GM12892 (cell line): Measurements from ENCODE around the gene CYTH3.
"Not testable (repeated sequence)": the region's sequence is repeated elsewhere in the genome, so short reads cannot be mapped to it uniquely, and the experiment has no call there.

Experiments
- DNase-seq: peaks from one replicate; pipeline ENCODE4 v3.0.0; 2011; ENCODE audit not compliant: insufficient read length
- FAIRE-seq: peaks from 2 replicates; lab custom pipeline; 2011; peaks lifted over from hg19 to GRCh38; lab: Jason Lieb, UNC
- POLR2A ChIP-seq: IDR thresholded peaks from 2 replicates; pipeline ENCODE4 v1.6.1; 2011; ENCODE audit warnings: low read depth, low read length, control low read depth
- POLR2AphosphoS5 ChIP-seq: IDR thresholded peaks from 2 replicates; pipeline ENCODE4 v1.6.1; 2011; ENCODE audit warnings: low read depth, low read length, control low read depth
- TAF1 ChIP-seq: IDR thresholded peaks from 2 replicates; pipeline ENCODE4 v1.6.1; 2011; ENCODE audit warnings: low read depth, mild to moderate bottlenecking, control low read depth, low read length, borderline replicate concordance

The CYTH3 gene

DNA sequence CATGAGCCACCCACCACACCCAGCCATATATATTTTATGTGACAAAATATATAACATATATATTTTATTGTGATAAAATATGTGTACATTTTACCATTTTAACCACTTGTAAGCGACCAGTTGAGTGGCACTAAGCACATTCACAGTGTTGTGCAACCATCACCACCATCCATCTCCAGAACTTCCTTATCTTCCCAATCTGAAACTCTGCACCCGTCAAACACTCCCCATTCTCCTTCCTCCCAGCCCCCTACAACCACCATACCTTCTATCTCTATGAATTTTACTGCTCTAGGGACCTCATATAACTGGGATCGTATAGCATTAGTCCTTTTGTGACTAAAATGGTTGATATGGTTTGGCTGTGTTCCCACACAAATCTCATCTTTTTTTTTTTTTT is 20.8 kb upstream of the CYTH3 start:
- FAIRE-seq: no peak
- TF ChIP-seq POLR2A: no peak
- no peak for DNase-seq

DNA sequence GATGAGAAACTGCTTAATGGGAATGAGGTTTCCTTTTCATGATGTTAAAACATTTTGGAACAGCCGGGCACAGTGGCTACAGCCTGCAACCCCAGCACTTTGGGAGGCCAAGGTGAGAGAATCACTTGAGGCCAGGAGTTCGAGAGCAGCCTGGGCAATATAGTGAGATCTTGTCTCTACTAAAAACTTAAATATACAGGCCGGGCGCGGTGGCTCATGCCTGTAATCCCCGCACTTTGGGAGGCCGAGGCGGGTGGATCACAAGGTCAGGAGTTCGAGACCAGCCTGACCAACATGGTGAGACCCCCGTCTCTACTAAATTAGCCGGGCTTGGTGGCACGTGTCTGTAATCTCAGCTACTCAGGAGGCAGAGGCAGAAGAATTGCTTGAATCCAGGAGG is 19.5 kb upstream of the CYTH3 start:
- not testable (repeated sequence) for FAIRE-seq, DNase-seq

DNA sequence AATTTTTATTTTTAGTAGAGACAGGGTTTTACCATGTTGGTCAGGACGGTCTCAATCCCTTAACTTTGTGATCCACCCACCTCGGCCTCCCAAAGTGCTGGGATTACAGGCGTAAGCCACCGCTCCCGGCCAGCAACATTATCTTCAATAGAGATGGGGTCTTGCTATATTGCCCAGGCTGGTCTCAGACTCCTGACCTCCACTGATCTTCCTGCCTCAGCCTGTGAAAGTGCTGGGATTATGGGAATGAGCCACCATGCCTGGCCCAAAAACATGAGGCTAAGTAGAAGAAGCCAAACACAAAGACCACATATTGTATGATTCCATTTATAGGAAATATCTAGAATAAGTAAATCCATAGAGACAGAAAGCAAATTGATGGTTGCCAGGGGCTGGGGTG is 19.1 kb upstream of the CYTH3 start:
- TF ChIP-seq TAF1 (no peak), POLR2AphosphoS5 (no peak), POLR2A (no peak)
- no peak for DNase-seq
- no peak for FAIRE-seq

DNA sequence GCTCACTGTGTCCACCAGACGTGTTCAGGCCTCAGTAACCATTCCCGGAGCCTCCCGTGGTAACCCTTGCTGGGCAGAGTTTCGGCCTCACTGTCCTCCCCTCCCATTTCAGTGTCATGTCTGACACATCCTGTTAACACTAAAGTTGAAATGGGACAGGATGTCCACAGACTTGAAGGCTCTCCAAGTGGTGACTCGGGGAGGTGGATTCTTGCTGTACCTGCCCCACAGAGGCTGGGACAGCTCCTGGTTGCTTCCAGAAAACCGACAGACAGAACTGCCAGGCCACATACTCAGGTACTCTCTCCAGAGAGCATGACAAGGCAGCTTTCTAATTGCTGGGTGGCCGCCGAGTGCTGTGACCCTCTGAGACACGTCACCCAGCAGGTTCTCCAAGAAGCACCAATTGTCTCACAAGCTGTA is 17.9 kb upstream of the CYTH3 start:
- DNase-seq (no peak), FAIRE-seq (no peak)
- no peak for TF ChIP-seq POLR2AphosphoS5
- no peak for TF ChIP-seq TAF1
- TF ChIP-seq POLR2A: no peak

DNA sequence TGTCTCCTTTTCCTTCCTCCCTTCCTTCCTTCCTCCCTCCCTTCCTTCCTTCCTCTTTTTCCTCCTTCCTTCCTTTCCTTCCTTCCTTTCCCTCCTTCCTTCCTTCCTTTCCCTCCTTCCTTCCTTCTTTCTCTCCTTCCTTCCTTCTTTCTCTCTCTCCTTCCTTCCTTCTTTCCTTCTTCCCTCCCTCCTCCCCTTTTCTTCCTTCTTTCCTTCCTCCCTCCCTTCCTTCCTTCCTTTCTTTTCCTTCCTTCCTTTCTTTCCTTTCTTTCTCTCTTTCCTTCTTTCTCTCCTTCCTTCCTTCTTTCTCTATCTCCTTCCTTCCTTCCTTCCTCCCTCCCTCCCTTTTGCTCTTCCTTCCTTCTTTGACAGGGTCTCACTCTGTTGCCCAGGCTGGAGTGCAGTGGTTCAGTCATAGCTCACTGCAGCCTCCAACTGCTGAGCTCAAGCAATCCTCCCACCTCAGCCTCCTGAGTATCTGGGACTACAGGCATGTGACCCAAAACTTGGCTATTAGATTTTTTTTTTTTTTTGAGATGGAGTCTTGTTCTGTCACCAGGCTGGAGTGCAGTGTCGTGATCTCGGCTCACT is 15.9 kb upstream of the CYTH3 start:
- no peak for TF ChIP-seq TAF1
- TF ChIP-seq POLR2AphosphoS5: no peak
- no peak for TF ChIP-seq POLR2A
- FAIRE-seq (no peak), DNase-seq (no peak)

DNA sequence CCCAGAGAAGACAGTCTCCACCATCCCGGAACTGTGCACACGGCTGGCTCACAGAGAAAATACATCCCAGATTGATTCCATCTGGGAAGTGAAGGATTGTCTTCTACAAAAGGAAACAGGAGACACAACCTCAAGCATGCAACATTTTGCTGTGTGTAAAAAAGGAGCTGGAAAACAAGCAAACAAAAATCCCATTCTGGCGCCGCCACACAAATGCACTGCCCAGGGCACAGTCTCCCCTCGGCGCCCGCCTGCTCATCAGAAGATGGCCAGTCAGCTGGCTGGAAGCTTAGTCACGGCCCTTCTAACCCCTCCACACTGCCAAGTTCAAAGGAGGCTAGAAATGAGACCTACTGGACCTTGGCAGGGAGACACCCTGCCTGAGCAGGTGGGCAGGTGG is 14.1 kb upstream of the CYTH3 start:
- DNase-seq (no peak), FAIRE-seq (no peak)
- TF ChIP-seq POLR2A (no peak), POLR2AphosphoS5 (no peak), TAF1 (no peak)

DNA sequence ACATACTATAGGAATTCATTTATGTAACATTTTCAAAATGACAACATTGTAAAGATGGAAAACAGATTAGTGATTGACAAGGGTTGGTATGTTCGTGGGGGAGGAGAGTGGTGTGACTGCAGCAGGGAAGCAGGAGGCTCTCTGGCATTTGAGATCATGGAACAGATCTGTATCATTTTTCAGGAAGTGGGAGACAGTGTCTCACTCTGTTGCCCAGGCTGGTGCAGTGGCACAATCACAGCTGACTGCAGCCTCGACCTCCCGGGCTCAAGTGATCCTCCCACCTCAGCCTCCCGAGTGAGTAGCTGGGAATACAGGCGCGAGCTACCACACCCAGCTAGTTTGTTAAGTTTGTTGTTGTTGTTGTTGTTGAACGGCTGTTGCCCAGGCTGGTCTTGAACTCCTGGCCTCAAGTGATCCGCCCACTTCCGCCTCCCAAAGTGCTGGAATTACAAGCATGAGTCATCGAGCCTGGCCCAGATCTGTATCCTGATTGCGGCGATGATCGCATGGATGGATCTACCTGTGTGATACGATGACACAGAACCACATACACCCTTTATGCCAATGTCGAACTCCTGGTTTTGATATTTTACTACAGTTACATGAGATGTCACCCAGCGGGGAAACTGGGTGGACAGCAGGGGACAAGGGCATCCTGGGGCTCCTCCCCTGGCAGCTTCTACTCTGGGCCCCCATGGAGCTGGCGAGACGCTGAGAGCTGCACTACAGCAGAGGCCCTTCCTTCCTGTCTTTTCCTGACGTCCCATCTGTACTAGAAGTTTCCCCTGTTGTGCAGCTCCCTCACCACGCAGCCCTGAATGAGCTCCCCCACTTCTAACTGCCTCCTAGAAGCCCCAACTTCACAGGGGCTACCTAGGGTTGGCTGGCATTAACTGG is 12.3 kb upstream of the CYTH3 start:
- FAIRE-seq (no peak), DNase-seq (no peak)
- TF ChIP-seq TAF1: no peak

DNA sequence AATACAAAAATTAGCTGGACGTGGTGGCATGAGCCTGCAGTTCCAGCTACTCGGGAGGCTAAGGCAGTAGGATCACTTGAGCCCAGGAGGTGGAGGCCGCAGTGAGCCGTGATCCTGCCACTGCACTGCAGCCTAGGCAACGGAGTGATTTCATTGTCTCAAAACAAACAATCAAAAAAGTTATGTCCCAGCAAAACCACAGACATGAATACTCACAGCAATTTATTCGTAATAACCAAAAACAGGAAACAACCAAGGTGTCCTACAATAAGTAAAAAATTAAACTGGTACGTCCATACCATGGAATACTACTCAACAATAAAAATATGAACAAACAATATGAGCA is 11.6 kb upstream of the CYTH3 start:
- DNase-seq (no peak), FAIRE-seq (no peak)
- TF ChIP-seq TAF1 (no peak), POLR2AphosphoS5 (no peak), POLR2A (no peak)

DNA sequence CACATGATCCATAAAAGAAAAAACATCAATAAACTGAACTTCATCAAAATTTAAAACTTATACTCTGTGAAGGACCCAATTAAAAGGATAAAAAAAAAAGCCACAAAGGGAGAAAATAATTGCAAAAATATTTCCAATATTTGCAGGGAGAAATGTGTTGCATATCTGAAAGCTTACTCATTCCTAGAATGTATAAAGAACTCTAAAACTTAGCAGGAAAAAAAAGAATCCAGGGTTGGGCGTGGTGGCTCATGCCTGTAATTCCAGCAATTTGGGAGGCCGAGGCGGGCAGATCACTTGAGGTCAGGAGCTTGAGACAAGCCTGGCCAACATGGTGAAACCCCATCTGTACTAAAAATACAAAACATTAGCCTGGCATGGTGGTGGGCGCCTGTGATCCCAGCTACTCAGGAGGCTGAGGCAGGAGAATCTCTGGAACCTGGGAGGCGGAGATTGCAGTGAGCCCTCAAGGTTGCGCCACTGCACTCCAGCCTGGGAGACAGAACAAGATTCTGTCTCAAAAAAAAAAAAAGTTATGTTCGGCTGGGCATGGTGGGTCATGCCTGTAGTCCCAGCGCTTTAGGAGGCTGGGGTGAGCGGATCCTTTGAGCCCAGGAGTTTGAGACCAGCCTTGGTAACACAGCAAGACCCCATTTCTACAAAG is 11.1 kb upstream of the CYTH3 start:
- DNase-seq, FAIRE-seq: not testable (repeated sequence)

DNA sequence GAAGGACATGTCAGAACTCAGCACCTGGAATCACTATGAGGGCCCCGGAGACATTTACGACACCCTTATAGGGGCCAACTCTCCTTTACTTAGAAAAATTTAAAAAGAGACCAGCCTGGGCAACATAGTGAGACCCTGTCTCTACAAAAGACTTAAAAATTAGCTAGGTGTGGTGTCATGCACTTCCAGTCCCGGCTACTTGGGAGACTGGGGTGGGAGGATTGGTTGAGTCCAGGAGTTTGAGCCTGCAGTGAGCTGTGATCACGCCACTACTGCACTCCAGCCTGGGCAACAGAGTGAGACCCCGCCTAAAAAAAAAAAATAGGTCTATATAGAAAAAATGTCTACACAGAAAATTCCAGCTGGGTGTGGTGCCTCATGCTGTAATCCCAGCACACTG is 7.5 kb upstream of the CYTH3 start:
- no peak for TF ChIP-seq POLR2AphosphoS5
- FAIRE-seq: no peak
- DNase-seq: no peak

DNA sequence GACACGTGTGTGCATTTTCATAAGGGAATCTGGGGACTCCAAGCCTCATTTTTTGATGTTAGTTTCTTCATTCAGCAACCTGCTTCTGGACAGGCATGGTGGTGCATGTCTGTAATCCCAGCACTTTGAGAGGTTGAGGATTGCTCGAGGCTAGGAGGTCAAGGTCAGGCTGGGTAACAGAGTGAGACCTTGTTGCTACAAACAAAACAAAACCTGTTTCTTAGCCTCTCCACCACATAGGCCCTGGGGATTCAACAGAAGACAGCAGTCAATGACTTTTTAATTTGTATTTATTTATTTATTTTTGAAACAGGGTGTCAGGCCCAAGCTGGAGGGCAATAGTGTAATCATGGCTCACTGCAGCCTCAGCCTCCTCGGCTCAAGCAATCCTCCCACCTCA is 6.9 kb upstream of the CYTH3 start:
- DNase-seq (no peak), FAIRE-seq (no peak)
- no peak for TF ChIP-seq POLR2A

DNA sequence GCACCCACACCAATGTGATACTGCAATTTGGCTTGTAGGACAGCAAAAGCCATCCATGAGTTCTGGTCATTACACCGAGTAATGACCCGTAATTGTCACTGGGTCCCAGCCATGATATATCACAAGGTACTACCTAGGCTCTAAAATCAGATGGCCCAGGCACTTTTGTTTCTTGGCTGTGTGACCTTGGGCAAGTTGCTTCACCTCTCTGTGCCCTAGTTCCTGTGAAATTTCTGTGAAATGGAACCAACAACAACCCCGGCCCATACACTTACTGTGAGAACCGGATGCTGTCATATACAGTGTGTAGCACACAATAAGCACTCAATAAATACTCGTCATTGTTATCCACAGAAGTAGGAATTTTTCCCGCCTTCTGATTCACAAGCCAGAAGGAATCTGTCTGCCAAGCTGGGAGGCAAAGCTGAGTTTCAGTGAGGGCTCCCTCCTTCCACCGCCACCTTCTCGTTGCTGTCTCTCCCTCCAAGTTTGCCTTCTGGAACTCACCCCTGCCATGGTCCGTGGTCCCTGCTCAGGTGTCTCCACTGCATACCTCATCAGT is 6.4 kb upstream of the CYTH3 start:
- DNase-seq (no peak), FAIRE-seq (no peak)
- no peak for TF ChIP-seq POLR2A
- no peak for TF ChIP-seq POLR2AphosphoS5
- TF ChIP-seq TAF1: no peak

DNA sequence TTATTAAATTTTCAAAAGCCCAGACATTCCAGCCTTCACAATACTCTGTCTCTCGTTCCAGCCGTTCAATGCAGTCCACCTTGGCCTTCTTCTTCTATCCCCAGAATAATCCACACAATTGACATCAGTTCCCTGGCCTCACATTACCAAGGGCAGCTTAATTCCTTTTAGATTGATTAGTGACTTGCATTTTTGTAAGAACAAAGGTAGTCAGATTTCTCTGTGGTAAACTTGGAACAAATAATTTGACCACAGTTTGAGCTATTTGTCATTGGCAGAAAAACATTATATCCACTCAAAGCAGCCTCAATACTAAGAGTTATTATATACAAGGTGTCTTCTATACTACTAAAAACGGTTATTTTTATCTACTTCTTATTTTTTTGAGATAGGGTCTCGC is 5.1 kb upstream of the CYTH3 start:
- no peak for TF ChIP-seq POLR2AphosphoS5
- no peak for TF ChIP-seq TAF1
- TF ChIP-seq POLR2A: no peak
- DNase-seq (no peak), FAIRE-seq (no peak)
